Erythroblast (primary cell): ENCODE results near the gene ATP5PF.

Source experiments
- GATA1 ChIP-seq: IDR thresholded peaks from 2 replicates; pipeline ENCODE4 v1.6.1; 2011; ENCODE audit warnings: low read depth, mild to moderate bottlenecking, control low read depth, low read length, moderate library complexity
- POLR2A ChIP-seq: IDR thresholded peaks from 2 replicates; pipeline ENCODE4 v1.6.1; 2011; ENCODE audit warnings: mild to moderate bottlenecking, low read length

- TF ChIP-seq POLR2A, result peak; percentile 77
- TF ChIP-seq GATA1, result no peak
Measured at GRCh38 chr21:25734904-25735645, at the start of gene ATP5PF, which contains the start of gene GABPA.
